Mesenchymal stem cell (in vitro differentiated cells and primary cell): ENCODE data around the gene ERBB4.

Experiments
- DNase-seq: peaks from one replicate; pipeline ENCODE4 v3.0.0-alpha.2; 2013
- H2AFZ ChIP-seq: one replicate; pipeline ENCODE4 v1.6.1; 2013; ENCODE audit warnings: low read depth, mild to moderate bottlenecking, control low read depth, inconsistent platforms, low read length, moderate library complexity
- H2AK5ac ChIP-seq: 2 replicates; pipeline ENCODE4 v1.6.1; 2013; ENCODE audit warnings: low read length, moderate library complexity, mild to moderate bottlenecking, inconsistent platforms; ENCODE audit not compliant: severe bottlenecking
- H2BK120ac ChIP-seq: one replicate; pipeline ENCODE4 v1.6.1; 2013; ENCODE audit warnings: low read depth, mild to moderate bottlenecking, inconsistent platforms, low read length, moderate library complexity
- H2BK12ac ChIP-seq, 2 experiments: one replicate each; pipeline ENCODE4 v1.6.1; 2013; ENCODE audit warnings: inconsistent platforms in 2 of 2, low read length in 2 of 2, mild to moderate bottlenecking in 2 of 2, moderate library complexity in 2 of 2, control low read depth in 1 of 2
- H2BK15ac ChIP-seq: one replicate; pipeline ENCODE4 v1.6.1; 2013; ENCODE audit warnings: mild to moderate bottlenecking, low read depth, inconsistent platforms; ENCODE audit not compliant: poor library complexity, severe bottlenecking
- H2BK5ac ChIP-seq: 2 replicates; pipeline ENCODE4 v1.6.1; 2013; ENCODE audit warnings: low read depth, mild to moderate bottlenecking, low read length, control low read depth, inconsistent platforms; ENCODE audit not compliant: poor library complexity, severe bottlenecking
- H3K14ac ChIP-seq, 2 experiments: one replicate each; pipeline ENCODE4 v1.6.1; 2013; ENCODE audit warnings: inconsistent platforms in 2 of 2, low read length in 2 of 2, control low read depth in 1 of 2, mild to moderate bottlenecking in 1 of 2, moderate library complexity in 1 of 2
- H3K18ac ChIP-seq, 2 experiments: one replicate each; pipeline ENCODE4 v1.6.1; 2013; ENCODE audit warnings: inconsistent platforms in 2 of 2, low read length in 2 of 2, control low read depth in 1 of 2, low read depth in 1 of 2, mild to moderate bottlenecking in 1 of 2
- H3K23ac ChIP-seq, 2 experiments: one replicate each; pipeline ENCODE4 v1.6.1; 2013; ENCODE audit warnings: inconsistent platforms in 2 of 2, low read length in 2 of 2, mild to moderate bottlenecking in 2 of 2, moderate library complexity in 2 of 2, control low read depth in 1 of 2
- H3K27ac ChIP-seq: 2 replicates; pipeline ENCODE4 v1.5.1; 2013; ENCODE audit warnings: mild to moderate bottlenecking, moderate library complexity, low read length, control low read depth, inconsistent platforms; ENCODE audit not compliant: poor library complexity, severe bottlenecking
- H3K27me3 ChIP-seq, 2 experiments: 2 replicates each; pipeline versions ENCODE4 v1.6.1 to v1.7.0; 2013; ENCODE audit warnings: low read length in 2 of 2, mild to moderate bottlenecking in 2 of 2, moderate library complexity in 2 of 2, control low read depth in 1 of 2, inconsistent platforms in 1 of 2; ENCODE audit not compliant: control insufficient read depth in 1 of 2, insufficient read depth in 1 of 2
- H3K36me3 ChIP-seq, 2 experiments: 2 replicates each; pipeline versions ENCODE4 v1.6.1 to v1.7.0; 2013; ENCODE audit warnings: low read length in 2 of 2, control low read depth in 1 of 2, inconsistent platforms in 1 of 2, low read depth in 1 of 2, mild to moderate bottlenecking in 1 of 2; ENCODE audit not compliant: insufficient read depth in 2 of 2, control insufficient read depth in 1 of 2
- H3K4ac ChIP-seq, 2 experiments: one replicate each; pipeline ENCODE4 v1.6.1; 2013; ENCODE audit warnings: inconsistent platforms in 2 of 2, low read length in 2 of 2, mild to moderate bottlenecking in 2 of 2, moderate library complexity in 2 of 2, control low read depth in 1 of 2, low read depth in 1 of 2
- H3K4me1 ChIP-seq: 2 replicates; pipeline ENCODE4 v1.6.1; 2013; ENCODE audit warnings: low read depth, low read length, control low read depth; ENCODE audit not compliant: control insufficient read depth, insufficient read depth
- H3K4me2 ChIP-seq: 2 replicates; pipeline ENCODE4 v1.6.1; 2013; ENCODE audit warnings: low read length, mild to moderate bottlenecking, inconsistent platforms; ENCODE audit not compliant: poor library complexity, severe bottlenecking
- H3K4me3 ChIP-seq, 2 experiments: 2 replicates each; pipeline versions ENCODE4 v1.5.1 to v1.7.0; 2013; ENCODE audit warnings: low read length in 2 of 2, mild to moderate bottlenecking in 2 of 2, control low read depth in 1 of 2, low read depth in 1 of 2; ENCODE audit not compliant: insufficient read depth in 1 of 2
- H3K79me1 ChIP-seq: replicated peaks from 2 replicates; pipeline ENCODE4 v1.6.1; 2013; ENCODE audit warnings: mild to moderate bottlenecking, control low read depth, low read length, inconsistent platforms; ENCODE audit not compliant: poor library complexity, severe bottlenecking
- H3K9ac ChIP-seq: 2 replicates; pipeline ENCODE4 v1.7.0; 2013; ENCODE audit warnings: mild to moderate bottlenecking, low read length, moderate library complexity
- H3K9me3 ChIP-seq: 2 replicates; pipeline ENCODE4 v1.7.0; 2013; ENCODE audit warnings: mild to moderate bottlenecking, low read length; ENCODE audit not compliant: control insufficient read depth
- H4K8ac ChIP-seq: one replicate; pipeline ENCODE4 v1.6.1; 2013; ENCODE audit warnings: inconsistent platforms, mild to moderate bottlenecking, low read length, moderate library complexity
- H4K91ac ChIP-seq: one replicate; pipeline ENCODE4 v1.6.1; 2013; ENCODE audit warnings: mild to moderate bottlenecking, low read length, inconsistent platforms
- WGBS: methylation state at CpG from one replicate; pipeline ENCODE4 v1.1.7; 2013; ENCODE audit warnings: mixed read lengths; 5-methylcytosine and 5-hydroxymethylcytosine counted together

ERBB4 gene

GRCh38 chr2:212265777-212266176, 272.8 kb downstream of the ERBB4 start:
- no peak for DNase-seq
- no peak overlapping the region for H4K8ac ChIP-seq
- H3K14ac ChIP-seq = no peak overlapping the region
- no peak overlapping the region for H2AK5ac ChIP-seq
- WGBS = 87% methylated on average over 3 of the region's 3 CpGs
- no peak overlapping the region for H2BK12ac ChIP-seq
- no peak overlapping the region for H4K91ac ChIP-seq
- no peak overlapping the region for H3K27ac ChIP-seq
- no peak overlapping the region for H2BK5ac ChIP-seq
- H3K36me3 ChIP-seq = no peaks in the 10 kb centered on the region
- no peak overlapping the region for H2AFZ ChIP-seq
- H2BK15ac ChIP-seq = no peak overlapping the region
- no peak overlapping the region for H3K9ac ChIP-seq
- H3K4me1 ChIP-seq = no peaks in the 10 kb centered on the region
- H3K27me3 ChIP-seq = no peaks in the 10 kb centered on the region
- no peaks in the 10 kb centered on the region for H3K9me3 ChIP-seq
- H3K18ac ChIP-seq = no peak overlapping the region
- H3K4me3 ChIP-seq = no peak overlapping the region
- H2BK120ac ChIP-seq = no peak overlapping the region
- no peak overlapping the region for H3K23ac ChIP-seq
- H3K79me1 ChIP-seq = no peaks in the 10 kb centered on the region
- H3K4me2 ChIP-seq = no peak overlapping the region
- no peak overlapping the region for H3K4ac ChIP-seq

DNA sequence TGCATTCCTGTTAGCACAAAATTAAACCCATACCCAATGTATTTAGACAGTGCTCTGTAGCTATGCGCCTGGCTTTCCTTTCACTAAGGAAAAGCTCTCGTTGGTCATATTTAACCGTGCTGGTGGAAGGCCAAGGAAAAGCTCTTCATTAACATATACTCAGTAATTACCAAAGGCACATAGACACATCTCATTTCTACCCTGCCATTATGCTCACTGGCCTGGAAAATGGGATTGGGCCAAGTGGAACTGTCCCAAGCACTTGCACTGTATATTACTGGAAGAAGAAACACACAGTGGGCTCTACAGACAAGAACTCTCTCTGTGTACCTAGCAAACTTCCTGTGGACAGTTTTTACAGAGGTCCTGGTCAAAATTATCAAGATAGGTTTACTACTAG, 274.4 kb downstream of the ERBB4 start:
- WGBS = 95% methylated on average over 3 of the region's 3 CpGs
- Histone ChIP-seq H4K91ac (no peak overlapping the region), H3K14ac (no peak overlapping the region), H3K9me3 (no peaks in the 10 kb centered on the region), H3K23ac (no peak overlapping the region), H3K27me3 (no peaks in the 10 kb centered on the region), H2AFZ (no peak overlapping the region), H2AK5ac (no peak overlapping the region), H3K4me1 (no peaks in the 10 kb centered on the region), H3K4ac (no peak overlapping the region), H2BK12ac (no peak overlapping the region), H4K8ac (no peak overlapping the region), H3K79me1 (no peaks in the 10 kb centered on the region), H3K4me3 (no peak overlapping the region), H2BK15ac (no peak overlapping the region), H3K18ac (no peak overlapping the region), H2BK120ac (no peak overlapping the region), H3K36me3 (no peaks in the 10 kb centered on the region), H3K9ac (no peak overlapping the region), H3K4me2 (no peak overlapping the region), H3K27ac (no peak overlapping the region), H2BK5ac (no peak overlapping the region)
- no peak for DNase-seq

DNA sequence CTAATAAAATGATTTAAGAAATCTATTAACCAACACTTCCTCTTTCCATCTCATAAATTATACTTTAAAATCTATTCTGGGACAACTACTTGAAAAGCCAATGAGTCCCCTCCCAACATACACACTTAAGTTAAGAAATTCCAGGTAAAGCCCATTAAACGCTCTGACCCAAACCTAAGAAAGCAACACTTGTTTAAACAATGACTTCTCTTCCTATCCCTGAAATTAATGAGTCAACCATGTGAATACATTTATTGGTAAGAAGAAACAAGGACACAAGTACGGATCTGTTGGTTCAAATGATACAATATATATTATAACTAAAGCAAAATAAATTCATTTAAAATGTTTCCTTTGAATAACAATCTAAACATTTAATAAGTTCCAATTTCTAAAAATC, 279.4 kb downstream of the ERBB4 start:
- Histone ChIP-seq H3K36me3 (no peaks in the 10 kb centered on the region), H3K4ac (no peak overlapping the region), H2BK12ac (no peak overlapping the region), H3K79me1 (no peaks in the 10 kb centered on the region), H2BK15ac (no peak overlapping the region), H3K4me1 (no peaks in the 10 kb centered on the region), H3K9ac (no peak overlapping the region), H3K18ac (no peak overlapping the region), H3K27me3 (no peaks in the 10 kb centered on the region), H2AFZ (no peak overlapping the region), H2AK5ac (no peak overlapping the region), H4K91ac (no peak overlapping the region), H2BK5ac (no peak overlapping the region), H3K4me3 (no peak overlapping the region), H2BK120ac (no peak overlapping the region), H3K27ac (no peak overlapping the region), H3K23ac (no peak overlapping the region), H3K9me3 (no peaks in the 10 kb centered on the region), H4K8ac (no peak overlapping the region), H3K14ac (no peak overlapping the region), H3K4me2 (no peak overlapping the region)
- DNase-seq = no peak
- 88% methylated on average over 1 of the region's 2 CpGs for WGBS

DNA sequence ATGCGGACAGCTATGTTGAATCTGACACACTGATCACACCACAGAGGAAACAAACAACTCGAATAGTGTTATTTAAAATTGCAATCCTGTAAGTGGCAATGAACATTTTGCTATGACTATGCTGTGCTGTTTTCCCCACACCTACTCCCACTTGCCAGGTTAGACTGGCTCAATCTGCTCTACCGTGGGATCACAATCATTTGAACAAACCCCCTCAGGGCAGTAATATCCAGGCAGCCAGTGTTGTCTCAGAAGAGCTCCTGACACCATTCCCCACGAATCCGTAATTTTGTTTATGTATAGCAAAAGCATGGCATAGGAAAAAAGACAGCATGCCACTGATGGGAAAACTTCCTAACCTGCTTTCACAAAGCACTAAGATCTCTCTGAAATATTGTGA, 284.3 kb downstream of the ERBB4 start:
- Histone ChIP-seq H3K9ac (no peak overlapping the region), H2AK5ac (no peak overlapping the region), H3K4ac (no peak overlapping the region), H2BK120ac (no peak overlapping the region), H2AFZ (no peak overlapping the region), H4K8ac (no peak overlapping the region), H2BK15ac (no peak overlapping the region), H3K9me3 (no peaks in the 10 kb centered on the region), H3K4me1 (no peaks in the 10 kb centered on the region), H2BK5ac (no peak overlapping the region), H2BK12ac (no peak overlapping the region), H4K91ac (no peak overlapping the region), H3K4me2 (no peak overlapping the region), H3K18ac (no peak overlapping the region), H3K27ac (no peak overlapping the region), H3K36me3 (no peaks in the 10 kb centered on the region), H3K79me1 (no peaks in the 10 kb centered on the region), H3K4me3 (no peak overlapping the region), H3K14ac (no peak overlapping the region), H3K23ac (no peak overlapping the region), H3K27me3 (no peaks in the 10 kb centered on the region)
- peak; percentile 5 for DNase-seq
- WGBS = 79% methylated on average over 5 of the region's 5 CpGs
